SH-SY5Y (cell line): ENCODE results near the gene PKP4.

Experiments
- GATA2 ChIP-seq: IDR thresholded peaks from 2 replicates; pipeline ENCODE4 v1.6.1; 2011; ENCODE audit warnings: mild to moderate bottlenecking, low read depth, low read length
- GATA3 ChIP-seq: IDR thresholded peaks from 2 replicates; pipeline ENCODE4 v1.6.1; 2011; ENCODE audit warnings: low read depth, mild to moderate bottlenecking, low read length, moderate library complexity

PKP4 gene

GRCh38 chr2:158544998-158545397, 88.2 kb downstream of the PKP4 start:
- no peak for TF ChIP-seq GATA3
- no peak for TF ChIP-seq GATA2

- TF ChIP-seq GATA2, result no peak
Measured at GRCh38 chr2:158546412-158547144, 89.8 kb downstream of the PKP4 start.

- no peak for TF ChIP-seq GATA2
- TF ChIP-seq GATA3, result no peak
Measured at GRCh38 chr2:158553257-158553656, 96.5 kb downstream of the PKP4 start.

GRCh38 chr2:158554996-158555395, 98.2 kb downstream of the PKP4 start:
- TF ChIP-seq GATA2 (no peak), GATA3 (no peak)

- no peak for TF ChIP-seq GATA2
- no peak for TF ChIP-seq GATA3
Measured at GRCh38 chr2:158556124-158556523, 99.4 kb downstream of the PKP4 start.

GRCh38 chr2:158557752-158558151, 101.0 kb downstream of the PKP4 start:
- TF ChIP-seq GATA2 (no peak), GATA3 (no peak)

- TF ChIP-seq GATA3, result no peak
- no peak for TF ChIP-seq GATA2
Measured at GRCh38 chr2:158559252-158559651, 102.5 kb downstream of the PKP4 start.

GRCh38 chr2:158560259-158560658, 103.5 kb downstream of the PKP4 start:
- TF ChIP-seq GATA3 (no peak), GATA2 (no peak)

- TF ChIP-seq GATA3, result no peak
- no peak for TF ChIP-seq GATA2
Measured at GRCh38 chr2:158561054-158561453, 104.3 kb downstream of the PKP4 start.

- no peak for TF ChIP-seq GATA3
Measured at GRCh38 chr2:158567208-158567607, 110.5 kb downstream of the PKP4 start.

GRCh38 chr2:158569284-158569683, 112.5 kb downstream of the PKP4 start:
- TF ChIP-seq GATA2 (no peak), GATA3 (no peak)

GRCh38 chr2:158570869-158571268, 114.1 kb downstream of the PKP4 start:
- TF ChIP-seq GATA2, result no peak
- TF ChIP-seq GATA3, result no peak

- TF ChIP-seq GATA2 (no peak), GATA3 (no peak)
Measured at GRCh38 chr2:158573739-158574138, 117.0 kb downstream of the PKP4 start.

GRCh38 chr2:158575051-158575635, 118.4 kb downstream of the PKP4 start:
- TF ChIP-seq GATA3, result no peak
- no peak for TF ChIP-seq GATA2

- TF ChIP-seq GATA2 (no peak), GATA3 (no peak)
Measured at GRCh38 chr2:158577141-158577540, 120.4 kb downstream of the PKP4 start.
